Body of pancreas (tissue), 4 donors: ENCODE results near the gene PRDM15.

Experiments used
- POLR2A ChIP-seq, 3 donors: fragments of 450-650 bp; IDR thresholded peaks; one replicate each; pipeline ENCODE4 v1.6.1; 2016; ENCODE audit warnings: antibody characterized with exemption in 3 of 3, mild to moderate bottlenecking in 2 of 3
- TF ChIP-seq, protein P1 (sequence below), 7 experiments: fragments of 450-650 bp in 4 of 7; fragments of 200-600 bp in 3 of 7; sonication (generic) in 3 of 7; IDR thresholded peaks; one replicate each; pipeline ENCODE4 v1.5.1; 2016 to 2019; ENCODE audit warnings: antibody characterized with exemption in 7 of 7

DNA sequence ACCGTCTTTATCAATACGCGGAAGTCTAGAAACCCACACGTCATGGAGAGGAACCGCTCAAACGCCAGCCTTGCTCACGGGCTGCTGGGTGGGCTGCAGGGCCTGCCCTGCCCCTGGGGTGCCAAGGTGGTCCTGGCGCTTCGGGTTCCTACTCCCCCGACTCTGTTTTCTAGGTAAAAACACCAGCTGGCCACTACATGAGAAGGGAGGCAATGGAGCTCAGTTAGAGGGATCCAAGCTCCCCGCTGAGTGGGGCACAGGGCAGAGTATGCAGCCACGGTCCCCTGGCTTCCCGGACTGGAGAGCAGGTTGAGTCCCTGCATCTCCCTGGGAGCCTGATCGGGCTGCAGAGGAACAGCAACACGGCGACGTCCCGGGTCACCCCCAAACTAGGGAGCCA is 71.0 kb downstream of the PRDM15 start:
- TF ChIP-seq, protein P1, sequence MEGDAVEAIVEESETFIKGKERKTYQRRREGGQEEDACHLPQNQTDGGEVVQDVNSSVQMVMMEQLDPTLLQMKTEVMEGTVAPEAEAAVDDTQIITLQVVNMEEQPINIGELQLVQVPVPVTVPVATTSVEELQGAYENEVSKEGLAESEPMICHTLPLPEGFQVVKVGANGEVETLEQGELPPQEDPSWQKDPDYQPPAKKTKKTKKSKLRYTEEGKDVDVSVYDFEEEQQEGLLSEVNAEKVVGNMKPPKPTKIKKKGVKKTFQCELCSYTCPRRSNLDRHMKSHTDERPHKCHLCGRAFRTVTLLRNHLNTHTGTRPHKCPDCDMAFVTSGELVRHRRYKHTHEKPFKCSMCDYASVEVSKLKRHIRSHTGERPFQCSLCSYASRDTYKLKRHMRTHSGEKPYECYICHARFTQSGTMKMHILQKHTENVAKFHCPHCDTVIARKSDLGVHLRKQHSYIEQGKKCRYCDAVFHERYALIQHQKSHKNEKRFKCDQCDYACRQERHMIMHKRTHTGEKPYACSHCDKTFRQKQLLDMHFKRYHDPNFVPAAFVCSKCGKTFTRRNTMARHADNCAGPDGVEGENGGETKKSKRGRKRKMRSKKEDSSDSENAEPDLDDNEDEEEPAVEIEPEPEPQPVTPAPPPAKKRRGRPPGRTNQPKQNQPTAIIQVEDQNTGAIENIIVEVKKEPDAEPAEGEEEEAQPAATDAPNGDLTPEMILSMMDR (IDR thresholded peaks at IDR 0.05), result no peak
- no peak for TF ChIP-seq POLR2A (IDR thresholded peaks at IDR 0.05)
